Stimulated activated CD4-positive, alpha-beta T cell treated with anti-CD3 and anti-CD28 coated beads, Interleukin-1b, Interleukin-23, amount 100 ng/mL, for 24 hours (primary cell): ENCODE data around the gene DOK6.

Experiments used
- DNase-seq, 4 experiments: peaks; one replicate each; pipeline ENCODE4 v3.0.0-alpha.2; 2020; ENCODE audit warnings: low read depth in 4 of 4, low spot score in 1 of 4

DOK6 gene

GRCh38 chr18:69895066-69896047 is 494.7 kb downstream of the DOK6 start:
- DNase-seq, result no peak

- no peak for DNase-seq
Observed at GRCh38 chr18:69897397-69898108, 496.9 kb downstream of the DOK6 start.

- DNase-seq, result no peak
Observed at GRCh38 chr18:69898241-69898861, 497.7 kb downstream of the DOK6 start.
